ENCODE measurements around the gene EXOC4. TPM values are rescaled to one million over a fixed set of nuclear protein-coding genes. Genes with fewer than 3 reads are reported as not detected.

EXOC4 gene
- total and polyA plus RNA-seq, 2 of the 8 experiments (the other 6 are each of a cell fraction or from before 2014, with no cell fraction given) = 27.0 to 67.3 TPM

- Histone ChIP-seq H2BK12ac (ENCODE audit: low read depth, low read length) (no peak overlapping the region), H4K8ac (ENCODE audit: extremely low read depth, insufficient read depth, low read length) (no peak overlapping the region), H2BK120ac (replicated peaks; ENCODE audit: low read depth, low read length) (no peak overlapping the region), H2AFZ (ENCODE audit: low read length) (no peak overlapping the region), H3K56ac (replicated peaks; ENCODE audit: insufficient read length, low read depth, low read length) (no peak overlapping the region), H2AK5ac (ENCODE audit: low read depth, low read length) (no peak overlapping the region), H4K20me1 (replicated peaks in 1 of 2; ENCODE audit: control insufficient read depth in 1 of 2, insufficient read depth in 2 of 2, low read length in 2 of 2) (no peaks in the 10 kb centered on the region), H3K4ac (replicated peaks; ENCODE audit: insufficient read length, low read depth, low read length) (no peak overlapping the region), H3K9ac (replicated peaks in 1 of 4; ENCODE audit: extremely low read depth in 1 of 4, low read depth in 3 of 4, low read length in 3 of 4) (no peak overlapping the region), H4K5ac (ENCODE audit: insufficient read length, low read depth, low read length) (no peak overlapping the region), H3K79me1 (ENCODE audit: low read depth, low read length) (no peaks in the 10 kb centered on the region; the same call in 1 of the 2 replicates), H3K27me3 (replicated peaks in 1 of 4; ENCODE audit: control insufficient read depth in 3 of 4, extremely low read depth in 1 of 4, insufficient read depth in 3 of 4, low read length in 3 of 4) (no peaks in the 10 kb centered on the region), H2BK15ac (ENCODE audit: low read length) (no peak overlapping the region), H2BK5ac (ENCODE audit: low read depth, low read length) (no peak overlapping the region), H2BK20ac (ENCODE audit: low read length) (no peak overlapping the region), H3K9me3 (ENCODE audit: insufficient read depth in 2 of 2, low read depth in 1 of 2, low read length in 1 of 2) (no peaks in the 10 kb centered on the region), H3K4me3 (ENCODE audit: extremely low read depth in 1 of 4, insufficient read depth in 2 of 4, low read depth in 3 of 4, low read length in 4 of 4) (no peak overlapping the region), H3K23me2 (ENCODE audit: low read depth, low read length) (no peaks in the 10 kb centered on the region; the same call in 1 of the 2 replicates), H3K23ac (ENCODE audit: insufficient read length) (no peak overlapping the region), H3K4me1 (replicated peaks in 1 of 4; ENCODE audit: control insufficient read depth in 3 of 4, insufficient read depth in 4 of 4, low read length in 3 of 4) (peaks cover 0 to 8% (median 1%) of the 10 kb centered on the region in 4 experiments; a peak in 2 of 7 replicates), H3K14ac (ENCODE audit: insufficient read length) (no peak overlapping the region), H3K4me2 (ENCODE audit: insufficient read depth in 1 of 2, low read depth in 2 of 2, low read length in 2 of 2) (no peak overlapping the region), H4K91ac (replicated peaks; ENCODE audit: insufficient read length, low read length) (no peak overlapping the region), H3K36me3 (ENCODE audit: control insufficient read depth in 2 of 4, insufficient read depth in 4 of 4, low read length in 3 of 4) (no peaks in the 10 kb centered on the region), H3K27ac (ENCODE audit: low read depth, low read length) (no peak overlapping the region), H3K79me2 (ENCODE audit: control insufficient read depth in 1 of 2, insufficient read depth in 2 of 2, low read length in 2 of 2) (no peaks in the 10 kb centered on the region), H3K18ac (ENCODE audit: extremely low read depth, low read length) (no peak overlapping the region)
- WGBS, 2 experiments (ENCODE audit: extremely low coverage in 1 of 2, insufficient coverage in 1 of 2, insufficient read length in 1 of 2, insufficient replicate concordance in 2 of 2, low coverage in 1 of 2, low lambda C conversion rate in 2 of 2, missing lambda C conversion rate in 1 of 2) = 87% methylated on average over 5 of the region's 6 CpGs; no CpG with 5 or more reads in 1 of the 2 experiments
- no peak for TF ChIP-seq SAP30 (IDR thresholded peaks at IDR 0.05; ENCODE audit: insufficient read depth, insufficient replicate concordance, low read length)
- TF ChIP-seq NANOG (IDR thresholded peaks at IDR 0.05; ENCODE audit: insufficient read depth, low read depth, low read length, poor library complexity, severe bottlenecking) = no peak
- no peak for TF ChIP-seq TAF7 (optimal IDR thresholded peaks at IDR 0.05; ENCODE audit: borderline replicate concordance, low read depth, low read length)
- ChIA-PET POLR2A (ENCODE audit: partially characterized antibody) (no interaction called here), CTCF (ENCODE audit: partially characterized antibody) (no interaction called here)
- FAIRE-seq (no peak), DNase-seq (ENCODE audit: low read depth in 1 of 2, low spot score in 2 of 2) (no peak)
These were observed 192.7 kb downstream of the EXOC4 start for GRCh38 chr7:133445617-133446016.
